Ureter (tissue), 1 donor: ENCODE measurements around the gene PLCH1. TPM values are rescaled to one million over a fixed set of nuclear protein-coding genes. Genes with fewer than 3 reads are reported as not detected.

Source experiments
- DNase-seq: peaks from one replicate; pipeline ENCODE4 v3.0.0-alpha.2; 2020; ENCODE audit warnings: low spot score
- total RNA-seq: library from RNA; stranded (reverse); gene quantifications from one replicate; pipeline ENCODE4 v1.2.4, GENCODE V29; 2023
- donor health status: DM: yes; HTN: yes; CAD: no.

Gene PLCH1
- total RNA-seq, 1 donor from 2014 or later: 7.8 TPM

GRCh38 chr3:155385896-155386625 is 358.8 kb downstream of the PLCH1 start:
- no peak for DNase-seq

- DNase-seq: peak; percentile 54
Observed at GRCh38 chr3:155382396-155383042, 362.4 kb downstream of the PLCH1 start.

DNA sequence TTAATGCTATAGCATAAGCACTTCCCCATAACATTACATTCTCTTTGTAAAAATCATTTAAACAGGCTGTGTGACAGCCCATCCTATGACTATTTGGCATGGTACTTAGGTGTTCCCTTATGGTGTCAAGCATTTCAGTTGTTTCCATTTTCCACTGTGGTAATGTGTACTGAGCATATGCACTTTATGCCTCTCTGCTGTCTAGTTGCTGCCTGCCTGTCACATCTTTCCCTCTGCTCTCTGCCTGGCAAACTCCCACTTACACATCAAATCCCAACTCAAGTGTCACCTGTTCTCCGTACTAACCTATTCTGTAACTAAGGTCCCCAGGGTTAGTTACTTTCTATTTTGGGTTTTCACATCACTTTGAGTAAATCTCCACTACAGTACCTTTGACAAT is 367.0 kb downstream of the PLCH1 start:
- no peak for DNase-seq

DNA sequence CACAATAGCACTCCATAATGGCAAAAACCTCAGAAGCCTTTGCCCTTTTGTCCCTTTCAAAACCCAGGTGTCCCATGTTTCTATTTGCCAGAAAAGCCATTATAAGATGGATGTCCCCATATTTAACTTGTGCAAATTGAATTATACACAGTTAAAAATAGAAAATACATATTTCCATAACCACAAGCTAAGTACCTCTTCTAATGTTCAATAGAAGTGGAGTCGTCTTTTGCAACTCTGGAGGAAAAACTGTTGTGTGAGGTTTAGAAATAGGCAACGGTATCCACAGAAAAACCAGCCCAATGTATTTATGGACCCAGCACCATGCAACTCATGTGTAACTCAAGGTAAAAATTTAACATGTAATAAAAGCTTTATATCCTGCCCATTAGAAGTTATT is 367.8 kb downstream of the PLCH1 start:
- DNase-seq: no peak

GRCh38 chr3:155372281-155372680 is 372.6 kb downstream of the PLCH1 start:
- DNase-seq: no peak

GRCh38 chr3:155370764-155371503 is 373.9 kb downstream of the PLCH1 start:
- DNase-seq: no peak

DNA sequence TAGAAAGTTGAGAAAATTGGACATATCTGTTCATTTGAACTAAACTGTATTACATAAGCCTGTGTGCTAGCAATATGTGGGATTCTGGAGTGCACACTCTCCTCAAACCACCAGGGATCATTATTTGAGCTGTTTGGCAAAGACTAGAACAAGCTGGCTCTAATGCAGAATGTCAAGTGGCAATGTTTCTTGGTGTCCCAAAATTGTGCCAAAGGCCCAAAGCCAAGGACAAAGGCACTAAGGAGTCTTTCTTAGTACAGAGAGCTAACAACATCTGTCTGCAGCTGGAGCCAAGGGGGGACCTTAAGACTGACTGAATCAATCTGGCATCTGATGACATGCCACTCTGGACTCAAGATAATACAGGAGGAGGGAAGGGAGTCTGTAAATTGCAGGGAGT is 374.7 kb downstream of the PLCH1 start:
- DNase-seq: no peak

DNA sequence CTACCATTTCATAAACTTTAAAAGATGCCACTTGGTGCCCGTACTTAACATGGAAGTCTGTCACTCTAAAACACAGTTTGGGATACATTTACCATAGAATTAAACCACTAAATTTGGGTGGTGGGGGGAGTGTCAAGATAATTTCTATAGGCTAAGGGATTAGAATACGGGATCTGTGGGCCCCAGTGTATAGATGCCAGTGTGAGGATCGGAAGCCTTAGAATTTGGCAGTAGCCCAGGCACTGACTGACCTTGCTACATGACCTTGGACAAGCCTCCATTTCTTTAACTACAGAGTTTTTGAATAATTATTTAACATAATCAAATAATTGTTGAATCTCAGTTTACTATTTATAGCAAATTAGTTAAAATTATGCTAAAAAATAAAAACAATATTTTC is 375.1 kb downstream of the PLCH1 start:
- no peak for DNase-seq

GRCh38 chr3:155369244-155369643 is 375.6 kb downstream of the PLCH1 start:
- no peak for DNase-seq

GRCh38 chr3:155368786-155369185 is 376.1 kb downstream of the PLCH1 start:
- DNase-seq: no peak

- DNase-seq: no peak
Observed at GRCh38 chr3:155367506-155367905, 377.4 kb downstream of the PLCH1 start.

DNA sequence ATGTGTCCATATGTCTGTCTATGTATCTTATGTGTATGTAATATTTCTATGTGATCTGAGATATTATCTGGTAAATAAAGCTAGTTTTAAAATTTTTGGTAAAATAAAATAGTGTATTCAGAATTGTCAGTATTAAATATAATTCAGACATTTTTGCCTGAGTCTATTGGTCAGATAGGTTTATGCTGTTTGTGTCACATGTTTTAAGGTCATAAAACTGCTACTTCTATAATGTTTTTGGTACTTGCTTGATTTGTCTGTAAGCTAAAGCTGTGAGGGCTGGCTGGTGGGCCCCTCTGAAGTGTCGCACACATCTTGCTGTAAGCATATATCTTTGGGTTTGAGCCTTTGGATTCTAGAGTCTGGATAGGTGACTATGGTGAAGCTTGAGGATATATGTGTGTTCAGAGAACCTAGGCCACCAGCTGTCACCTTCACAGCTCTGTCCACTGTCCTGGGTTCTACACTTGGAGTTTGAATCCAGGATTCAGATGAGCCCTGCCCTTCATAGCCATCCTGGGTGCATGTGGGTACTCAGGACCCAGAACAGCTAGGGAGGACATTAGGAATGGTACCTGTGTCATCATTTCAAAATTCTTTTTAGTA is 379.6 kb downstream of the PLCH1 start:
- DNase-seq: no peak

DNA sequence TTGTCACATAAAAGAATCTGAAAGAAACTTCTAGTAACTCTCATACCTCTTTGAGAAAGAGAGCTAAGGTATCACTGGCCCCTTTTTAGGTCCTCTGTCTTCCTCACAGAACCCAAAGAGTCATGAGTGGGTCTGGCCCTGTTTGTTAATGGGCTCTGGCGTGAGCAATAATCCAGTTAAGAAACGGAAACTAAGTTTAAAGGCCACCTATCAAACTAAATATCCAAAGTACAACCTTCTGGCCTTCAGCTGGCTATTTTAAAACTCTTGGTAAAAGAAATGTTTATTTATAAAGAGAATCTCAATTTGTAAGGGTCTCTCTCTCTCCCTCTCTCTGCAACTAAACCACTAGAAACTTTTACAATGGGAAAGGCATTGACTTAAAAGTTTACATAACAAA is 380.4 kb downstream of the PLCH1 start:
- DNase-seq: no peak

- DNase-seq: no peak
Observed at GRCh38 chr3:155363690-155364070, 381.2 kb downstream of the PLCH1 start.

DNA sequence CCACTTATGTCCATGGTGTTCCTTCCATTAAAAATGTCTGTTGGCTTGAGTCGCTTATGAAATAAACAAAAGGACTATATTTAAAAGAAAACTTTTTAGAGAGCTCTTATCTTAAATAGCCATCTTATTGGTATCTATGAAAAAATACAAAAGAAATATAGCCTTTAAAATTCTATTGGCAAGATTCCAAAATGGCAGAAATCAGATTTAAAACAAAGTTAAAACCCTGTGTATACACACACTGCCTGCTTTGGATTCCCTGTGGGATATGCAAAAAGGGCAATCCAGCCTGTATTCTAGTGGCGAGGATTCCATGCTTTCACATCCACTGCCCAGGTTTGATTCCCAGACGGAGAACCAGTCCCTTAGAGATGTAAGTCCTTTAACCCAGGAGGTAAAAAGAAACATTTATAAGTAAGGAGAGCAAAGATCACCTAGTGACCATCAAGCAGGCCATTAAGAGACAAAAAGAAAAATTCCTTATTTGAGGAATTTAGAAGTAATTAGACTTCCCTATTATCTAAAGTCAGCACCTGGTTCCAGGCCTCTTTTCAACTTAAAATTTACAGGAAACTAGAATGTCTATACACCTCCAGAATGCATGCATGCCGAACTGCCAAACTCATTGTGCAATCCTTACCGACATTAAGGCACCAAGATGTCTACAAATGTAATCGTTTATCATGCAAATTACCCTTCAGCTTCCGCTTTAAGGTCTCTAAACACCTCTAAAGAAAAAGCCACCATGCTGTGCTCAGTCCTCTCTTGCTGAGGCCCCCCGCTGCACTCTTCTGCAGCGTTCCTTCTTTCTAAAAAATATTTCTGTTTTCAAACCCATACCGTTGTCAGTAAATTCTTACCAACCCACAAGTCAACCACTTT is 381.8 kb downstream of the PLCH1 start:
- DNase-seq: no peak

GRCh38 chr3:155360281-155360680 is 384.6 kb downstream of the PLCH1 start:
- DNase-seq: no peak

- no peak for DNase-seq
Observed at GRCh38 chr3:155356594-155357370, 388.1 kb downstream of the PLCH1 start.

DNA sequence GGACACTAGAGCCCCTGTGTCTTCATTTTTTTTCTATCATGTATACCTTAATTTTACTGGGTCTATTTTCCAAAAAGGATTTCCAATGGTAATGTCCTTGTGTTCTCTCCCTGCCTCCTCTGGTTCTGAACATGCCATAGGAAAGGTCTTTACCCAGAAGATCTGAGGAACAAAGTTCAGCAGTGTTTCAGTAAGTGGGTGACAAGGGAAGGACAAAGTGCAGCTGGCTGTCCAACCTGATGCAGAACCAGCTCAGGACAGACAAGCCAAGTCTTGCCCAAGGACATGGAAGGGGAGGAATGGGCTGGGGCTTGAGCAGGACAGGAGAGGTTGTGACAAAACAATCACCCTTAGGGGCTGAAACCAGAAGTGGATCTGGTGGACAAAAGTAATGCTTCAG is 390.2 kb downstream of the PLCH1 start:
- DNase-seq: peak; percentile 47

- DNase-seq: no peak
Observed at GRCh38 chr3:155352900-155353490, 391.9 kb downstream of the PLCH1 start.

- no peak for DNase-seq
Observed at GRCh38 chr3:155350571-155350970, 394.3 kb downstream of the PLCH1 start.
